Body of pancreas (tissue), 4 donors: ENCODE data around the gene SLC12A4.

Experiments used
- CTCF ChIP-seq, 7 experiments: fragments of 450-650 bp in 4 of 7; fragments of 200-600 bp in 3 of 7; sonication (generic) in 3 of 7; IDR thresholded peaks; one replicate each; pipeline ENCODE4 v1.5.1; 2016 to 2019; ENCODE audit warnings: antibody characterized with exemption in 7 of 7
- POLR2A ChIP-seq, 3 donors: fragments of 450-650 bp; IDR thresholded peaks; one replicate each; pipeline ENCODE4 v1.6.1; 2016; ENCODE audit warnings: antibody characterized with exemption in 3 of 3, mild to moderate bottlenecking in 2 of 3

GRCh38 chr16:68000450-68000849, 32.0 kb upstream of the SLC12A4 start:
- TF ChIP-seq POLR2A (IDR thresholded peaks at IDR 0.05) (no peak), CTCF (IDR thresholded peaks at IDR 0.05) (no peak)
